T-helper 1 cell (primary cell): ENCODE measurements around the gene OAS3.
"Not testable (repeated sequence)": the region's sequence is repeated elsewhere in the genome, so short reads cannot be mapped to it uniquely, and the experiment has no call there.

ENCODE experiments used
- DNase-seq, 5 donors: peaks; one replicate each; pipeline ENCODE4 v3.0.0-alpha.2; 2012 to 2020

The OAS3 gene

DNA sequence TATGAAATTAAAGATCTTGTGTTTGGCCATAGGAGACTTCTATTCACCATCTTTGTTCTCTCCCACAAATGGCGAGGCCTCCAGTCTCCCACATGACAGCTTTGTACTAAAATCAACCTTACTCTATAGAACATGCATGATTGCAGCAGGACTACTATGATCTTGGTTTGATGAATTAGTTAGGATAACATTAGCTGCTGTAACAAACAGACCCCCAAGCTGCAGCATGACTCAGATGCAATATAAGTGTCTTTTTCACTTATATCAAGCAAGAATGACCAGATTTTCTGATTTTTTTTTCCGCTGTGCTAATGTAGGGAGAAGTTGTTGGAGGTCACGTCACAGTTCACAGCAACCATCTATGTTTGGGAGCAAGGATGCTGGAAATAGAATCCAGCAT lies 10.8 kb upstream of the OAS3 start:
- no peak for DNase-seq

DNA sequence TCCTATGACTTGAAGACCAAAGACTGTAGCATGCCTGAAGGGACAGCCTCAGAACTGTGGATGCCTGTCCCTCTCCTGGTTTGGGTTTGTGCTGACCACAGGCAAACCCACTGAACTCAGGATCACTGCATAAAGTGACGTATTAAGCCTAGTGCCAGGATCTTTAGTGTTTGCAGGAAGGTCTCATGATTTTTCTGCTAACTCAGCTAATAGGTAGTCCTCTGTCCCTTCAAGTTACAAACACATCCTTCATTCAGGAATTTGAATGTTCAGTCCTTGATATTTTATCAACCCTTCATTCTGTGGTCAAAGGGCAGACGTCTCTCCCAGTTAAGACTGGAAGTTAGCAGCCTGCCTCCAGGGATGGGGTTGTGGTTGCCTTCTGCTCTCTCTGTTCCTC lies 10.3 kb upstream of the OAS3 start:
- DNase-seq: no peak

DNA sequence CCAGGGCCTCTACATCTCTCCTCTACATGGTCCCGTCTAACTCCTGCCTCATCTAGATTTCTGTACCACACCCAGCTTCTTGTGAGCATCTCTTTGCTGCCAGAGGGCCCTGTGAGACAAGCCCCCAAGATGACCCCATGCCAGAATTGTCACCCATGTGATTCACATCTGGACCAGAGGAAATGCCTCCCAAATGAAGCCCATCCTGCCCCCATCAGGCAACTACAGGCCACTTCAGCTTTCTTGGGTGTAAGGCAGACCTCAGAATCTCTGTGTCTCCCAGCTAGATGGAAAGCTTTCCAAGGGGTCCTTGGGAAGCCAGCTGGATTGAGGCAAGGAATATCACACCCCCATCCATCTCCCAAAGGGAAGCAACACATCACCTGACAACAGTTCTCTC lies 9.3 kb upstream of the OAS3 start:
- DNase-seq: no peak

DNA sequence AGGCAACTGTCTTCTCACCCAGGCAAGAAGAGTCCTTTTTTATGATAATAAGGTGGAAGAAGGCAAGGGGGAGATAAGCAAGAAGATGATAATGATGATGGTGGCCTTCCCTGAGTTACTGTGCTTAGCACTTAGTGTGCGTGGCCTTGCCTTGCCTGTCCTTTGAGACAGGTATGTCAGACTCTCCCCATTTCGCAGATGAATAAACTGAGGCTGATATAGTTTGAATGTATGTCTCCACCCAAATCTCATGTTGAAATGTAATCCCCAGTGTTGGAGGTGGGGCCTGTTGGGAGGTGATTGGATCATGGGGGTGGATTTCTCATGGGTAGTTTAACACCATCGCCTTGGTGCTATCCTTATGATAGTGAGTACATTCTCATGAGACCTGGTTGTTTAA lies 8.6 kb upstream of the OAS3 start:
- DNase-seq: no peak

DNA sequence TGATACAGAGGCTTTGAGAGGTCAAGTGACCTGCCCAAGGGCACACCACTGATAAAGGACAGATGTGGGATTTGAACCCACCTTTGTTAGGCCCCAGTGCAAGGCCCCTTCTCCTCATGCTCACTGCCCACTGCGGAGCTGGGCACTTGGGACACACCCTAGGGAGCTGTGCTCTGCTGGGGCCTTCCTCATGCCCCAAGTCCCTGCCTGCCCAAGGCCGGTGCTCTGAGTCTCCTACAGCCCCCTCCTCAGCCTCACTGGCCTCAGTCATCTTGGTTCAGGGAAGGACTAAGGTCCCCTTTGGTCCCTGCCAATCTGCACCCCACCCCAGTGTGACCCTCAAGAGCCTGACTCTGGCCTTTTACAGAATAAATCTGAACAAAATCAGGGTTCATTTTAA lies 7.9 kb upstream of the OAS3 start:
- no peak for DNase-seq

DNA sequence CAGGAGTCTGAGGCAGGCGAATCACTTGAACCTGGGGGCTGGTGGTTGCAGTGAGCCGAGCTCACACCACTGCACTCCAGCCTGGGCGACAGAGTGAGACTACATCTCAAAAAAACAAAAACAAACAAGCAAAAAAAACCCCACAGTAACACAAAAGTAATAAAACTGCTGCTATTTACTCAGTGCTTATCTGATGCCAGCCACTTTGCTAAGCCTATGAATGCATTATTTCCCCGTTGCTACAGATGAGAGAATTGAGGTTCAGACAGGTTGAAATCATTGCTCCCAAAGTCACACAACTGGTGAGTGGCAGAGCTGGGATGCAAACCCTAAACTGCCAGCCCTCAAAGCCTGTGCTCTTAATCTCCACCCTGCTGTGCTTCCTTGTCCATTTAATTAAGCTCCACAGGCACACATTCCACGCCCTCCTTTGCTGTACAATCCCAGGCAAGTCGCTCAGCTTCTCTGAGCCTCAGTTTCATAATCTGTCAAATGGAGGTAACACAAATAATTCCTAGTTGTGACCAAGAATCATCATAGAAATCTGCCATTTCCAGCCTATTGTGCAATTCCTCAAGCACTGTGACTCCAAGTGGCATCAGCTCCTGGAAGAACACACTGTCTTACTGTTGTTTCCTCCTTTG lies 5.7 kb upstream of the OAS3 start:
- no peak for DNase-seq

DNA sequence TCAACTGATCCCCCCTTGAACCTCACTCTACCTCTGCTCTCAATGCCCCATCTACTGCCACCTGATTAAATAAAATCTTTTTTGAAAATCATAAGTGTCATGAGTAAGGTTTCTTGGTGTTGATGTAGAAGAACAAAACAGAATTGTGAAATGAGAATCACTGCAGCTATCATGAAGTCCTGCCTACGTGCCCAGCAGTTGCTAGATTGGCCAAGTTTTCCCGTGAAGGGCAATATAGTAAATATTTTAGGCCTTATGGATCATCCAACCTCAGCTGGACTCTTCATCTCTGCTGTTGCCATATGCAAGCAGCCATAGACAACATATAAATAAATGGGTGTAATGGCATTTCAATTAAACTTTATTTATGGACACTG lies 5.2 kb upstream of the OAS3 start:
- DNase-seq: no peak

DNA sequence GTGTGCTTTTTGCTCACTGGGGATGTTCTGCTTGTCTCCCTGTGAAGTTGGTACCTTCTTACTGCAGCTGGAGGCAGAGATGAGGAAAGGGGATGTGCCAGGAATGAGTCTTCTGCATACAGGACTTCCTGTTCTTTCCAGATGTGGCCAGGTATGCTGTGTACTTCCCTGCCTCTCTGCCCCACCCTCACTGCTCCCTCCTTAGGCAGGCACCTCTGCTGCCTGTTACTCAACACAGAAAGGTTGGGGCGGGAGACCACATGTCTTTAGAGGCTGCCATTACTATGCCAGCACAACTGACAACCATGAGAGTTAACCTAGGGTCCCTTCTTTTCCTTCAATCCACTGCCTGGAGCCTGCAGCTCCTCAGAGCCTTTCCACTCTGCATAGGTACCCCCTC lies 2.0 kb upstream of the OAS3 start:
- no peak for DNase-seq

DNA sequence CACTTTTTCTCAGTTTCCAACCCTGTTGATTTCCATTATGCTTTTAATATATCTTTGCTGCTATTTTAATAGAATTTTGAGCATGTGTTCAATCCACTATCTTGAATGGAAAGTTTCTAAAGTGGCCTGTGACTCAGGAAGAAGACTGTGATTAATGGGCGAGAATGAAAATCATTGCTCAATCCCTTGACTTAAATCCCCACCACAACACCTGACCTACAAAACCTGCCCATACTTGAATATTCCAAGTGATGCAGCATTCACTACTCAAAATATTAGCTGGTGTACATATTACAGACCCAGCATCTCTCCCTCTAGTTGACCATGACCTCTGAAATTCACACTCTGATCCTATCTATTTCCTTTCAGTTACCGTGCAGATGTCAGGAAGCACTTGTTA lies 1.3 kb upstream of the OAS3 start:
- no peak for DNase-seq

DNA sequence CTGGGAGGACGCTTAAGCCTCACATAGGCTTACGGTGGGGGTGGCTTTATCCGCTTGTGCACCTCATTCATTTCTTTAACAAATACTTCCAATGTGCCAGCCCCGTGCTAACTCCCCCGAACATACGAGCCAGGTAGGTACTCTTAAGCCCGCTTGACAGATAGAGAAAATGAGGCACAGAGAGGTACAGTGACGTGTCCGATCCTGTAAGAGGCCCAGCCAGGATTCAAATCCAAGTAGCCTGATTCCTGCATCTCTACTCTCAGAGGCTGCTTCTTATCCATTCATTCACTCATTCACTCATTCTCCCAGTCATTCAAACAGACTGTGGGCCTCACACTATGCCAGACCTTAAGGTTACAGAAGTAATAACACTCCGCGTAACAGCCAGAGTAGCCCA lies 477 bp downstream of the OAS3 start:
- no peak for DNase-seq

DNA sequence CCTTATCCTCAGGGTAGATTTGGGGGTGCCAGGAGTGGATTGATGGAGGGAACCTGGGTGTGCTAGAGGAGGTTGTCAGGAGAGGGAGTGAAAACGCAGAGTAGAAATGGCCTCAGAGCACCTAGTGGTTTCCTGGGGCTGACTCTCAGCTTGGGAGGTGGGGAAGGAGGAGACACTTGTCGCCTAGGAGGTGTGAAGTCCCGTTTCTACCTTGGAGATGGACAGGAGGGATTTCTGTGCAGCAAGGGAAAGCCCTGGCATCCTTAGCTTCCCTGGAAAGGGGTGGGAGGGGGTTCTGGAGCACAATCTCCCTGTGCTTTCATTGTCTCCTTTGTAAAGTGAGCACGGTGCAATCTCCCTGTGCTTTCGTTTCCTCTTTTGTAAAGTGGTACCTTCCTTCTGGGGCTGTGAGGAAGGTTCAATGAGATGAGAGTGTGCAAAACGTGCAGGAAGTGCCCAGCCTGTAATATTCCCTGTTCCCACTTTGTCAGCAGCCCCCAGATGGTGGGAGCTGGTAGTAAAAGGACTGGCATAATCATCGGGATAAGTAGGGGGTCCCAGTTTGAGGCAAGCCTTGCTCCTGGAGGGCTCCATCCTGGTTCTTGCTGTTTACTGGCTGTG lies 1.6 kb downstream of the OAS3 start:
- peak in 1 of 5 donors; percentile 25 for DNase-seq

DNA sequence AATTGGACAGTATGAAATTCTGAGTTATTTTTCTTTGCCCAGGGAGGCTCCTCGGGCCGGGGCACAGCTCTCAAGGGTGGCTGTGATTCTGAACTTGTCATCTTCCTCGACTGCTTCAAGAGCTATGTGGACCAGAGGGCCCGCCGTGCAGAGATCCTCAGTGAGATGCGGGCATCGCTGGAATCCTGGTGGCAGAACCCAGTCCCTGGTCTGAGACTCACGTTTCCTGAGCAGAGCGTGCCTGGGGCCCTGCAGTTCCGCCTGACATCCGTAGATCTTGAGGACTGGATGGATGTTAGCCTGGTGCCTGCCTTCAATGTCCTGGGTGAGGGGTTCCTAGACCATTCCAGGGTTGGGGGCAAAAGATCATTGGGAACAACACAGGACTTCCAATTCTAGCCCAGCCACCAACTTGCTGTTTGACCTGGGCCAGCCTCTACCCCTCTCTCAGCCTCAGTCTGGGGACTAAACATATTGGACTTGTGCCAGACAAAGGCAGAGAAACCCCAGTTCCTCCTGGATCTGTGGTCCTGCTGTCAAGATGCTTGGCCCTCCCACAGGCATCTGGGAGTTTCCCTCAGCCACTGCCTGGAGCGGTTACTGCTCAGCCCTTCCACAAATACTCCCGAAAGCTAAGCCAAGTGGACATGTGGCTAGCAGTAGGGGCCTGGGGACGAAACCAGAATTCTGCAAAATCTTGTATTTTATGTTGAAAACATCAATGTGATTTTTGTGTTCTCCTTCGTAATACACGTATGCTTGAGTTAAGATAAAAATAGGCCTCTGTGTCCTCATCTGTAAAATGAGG lies 3.5 kb downstream of the OAS3 start:
- DNase-seq: no peak

DNA sequence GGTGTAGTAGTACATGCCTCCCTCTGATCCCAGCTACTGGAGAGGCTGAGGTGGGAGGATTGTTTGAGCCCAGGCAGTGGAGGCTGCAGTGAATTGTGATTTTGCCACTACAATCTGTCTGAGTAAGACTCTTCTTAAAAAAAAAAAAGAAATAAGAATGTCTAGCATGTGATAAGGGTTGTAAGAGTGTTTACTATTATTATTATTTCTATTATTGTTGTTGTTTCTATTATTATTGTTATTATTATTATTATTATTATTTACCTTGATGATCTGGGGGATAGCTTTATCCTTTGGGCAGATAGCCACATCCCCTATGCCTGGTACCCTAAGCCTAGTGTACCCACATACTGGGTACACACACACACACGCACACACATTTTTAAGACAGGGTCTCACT lies 4.3 kb downstream of the OAS3 start:
- DNase-seq: no peak

DNA sequence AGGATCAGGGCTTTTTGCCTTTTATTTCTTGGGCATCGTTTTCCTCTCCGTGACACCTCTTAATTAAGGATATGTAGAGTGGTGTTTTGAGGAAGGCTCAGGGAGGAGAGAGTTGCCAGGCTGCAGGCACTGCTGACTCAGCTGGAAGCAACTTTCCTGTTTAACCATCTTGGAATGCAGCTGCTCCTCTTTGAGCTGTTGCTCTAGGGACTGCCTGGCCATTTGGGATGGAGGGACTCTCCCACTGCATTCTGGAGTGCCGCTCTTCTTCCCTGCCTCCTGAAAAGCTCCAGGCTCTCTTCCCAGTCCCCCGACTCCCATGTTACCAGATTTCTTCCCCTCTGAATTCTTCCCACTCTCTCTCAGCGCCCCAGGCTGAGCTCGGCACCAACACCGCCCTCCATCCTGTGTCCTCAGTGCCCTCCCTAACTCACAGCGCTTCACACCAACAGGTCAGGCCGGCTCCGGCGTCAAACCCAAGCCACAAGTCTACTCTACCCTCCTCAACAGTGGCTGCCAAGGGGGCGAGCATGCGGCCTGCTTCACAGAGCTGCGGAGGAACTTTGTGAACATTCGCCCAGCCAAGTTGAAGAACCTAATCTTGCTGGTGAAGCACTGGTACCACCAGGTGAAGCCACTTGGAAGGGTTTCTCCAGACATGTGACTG lies 5.9 kb downstream of the OAS3 start:
- DNase-seq: no peak

DNA sequence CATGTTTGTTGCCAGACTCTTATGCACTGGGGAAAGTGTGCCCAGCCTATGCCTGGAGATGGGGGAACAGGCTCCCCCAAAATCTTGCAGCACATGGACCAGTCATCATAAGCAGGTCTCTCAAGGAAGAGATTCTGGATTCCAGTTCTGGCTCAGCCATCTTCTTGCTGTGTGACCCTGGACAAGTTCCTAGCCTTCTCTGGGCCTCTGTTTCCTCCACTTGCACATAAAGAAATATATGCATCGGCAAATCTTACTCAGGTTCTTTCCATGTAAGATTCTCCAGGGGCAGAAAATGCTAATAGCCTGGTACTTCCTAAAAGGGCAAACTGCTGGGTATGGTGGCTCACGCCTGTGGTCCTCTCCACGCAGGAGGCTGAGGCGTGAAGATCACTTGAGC lies 7.2 kb downstream of the OAS3 start:
- DNase-seq: no peak

DNA sequence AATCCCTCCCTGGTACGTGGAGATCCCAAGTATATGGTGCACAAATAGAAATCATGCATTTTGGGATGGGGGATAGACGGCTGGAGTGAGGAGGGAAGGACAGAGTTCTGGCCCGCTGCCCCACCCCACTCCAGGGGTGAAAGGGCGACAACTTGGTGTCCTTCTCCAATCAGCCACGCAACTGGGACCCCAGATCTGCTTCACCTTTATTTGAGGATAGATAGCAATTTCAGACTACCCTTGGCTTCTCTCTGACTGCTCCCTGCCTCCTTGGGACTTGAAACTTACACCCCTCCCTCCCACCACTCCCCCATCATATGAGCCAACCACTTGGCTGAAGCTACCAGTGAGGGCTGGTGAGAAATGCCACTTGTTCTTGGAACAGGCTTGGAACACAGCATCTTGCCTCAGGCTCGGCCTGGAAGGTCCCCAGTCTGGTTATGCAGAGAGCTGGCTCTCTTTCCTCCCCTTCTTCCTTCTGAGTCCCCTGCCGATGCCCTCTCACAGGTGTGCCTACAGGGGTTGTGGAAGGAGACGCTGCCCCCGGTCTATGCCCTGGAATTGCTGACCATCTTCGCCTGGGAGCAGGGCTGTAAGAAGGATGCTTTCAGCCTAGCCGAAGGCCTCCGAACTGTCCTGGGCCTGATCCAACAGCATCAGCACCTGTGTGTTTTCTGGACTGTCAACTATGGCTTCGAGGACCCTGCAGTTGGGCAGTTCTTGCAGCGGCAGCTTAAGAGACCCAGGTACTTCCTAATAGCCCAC lies 8.1 kb downstream of the OAS3 start:
- no peak for DNase-seq

DNA sequence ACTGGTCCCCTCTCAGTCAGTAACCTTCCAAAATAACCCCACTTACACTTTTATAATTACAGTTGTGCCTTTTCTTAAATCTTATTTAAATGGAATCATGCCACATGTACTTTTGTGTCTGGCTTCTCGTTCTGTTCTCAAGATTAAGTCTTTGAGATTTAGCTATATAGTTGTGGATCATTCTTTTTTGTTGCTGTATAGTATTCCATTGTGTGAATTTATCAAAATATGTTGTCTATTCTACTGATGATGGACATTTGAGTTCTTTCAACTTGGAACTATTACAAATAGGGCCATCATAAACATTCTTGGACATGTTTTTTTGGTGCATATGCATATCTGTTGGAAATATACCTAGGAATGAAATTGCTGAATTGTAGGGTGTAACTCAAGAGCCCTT lies 9.0 kb downstream of the OAS3 start:
- DNase-seq: no peak

DNA sequence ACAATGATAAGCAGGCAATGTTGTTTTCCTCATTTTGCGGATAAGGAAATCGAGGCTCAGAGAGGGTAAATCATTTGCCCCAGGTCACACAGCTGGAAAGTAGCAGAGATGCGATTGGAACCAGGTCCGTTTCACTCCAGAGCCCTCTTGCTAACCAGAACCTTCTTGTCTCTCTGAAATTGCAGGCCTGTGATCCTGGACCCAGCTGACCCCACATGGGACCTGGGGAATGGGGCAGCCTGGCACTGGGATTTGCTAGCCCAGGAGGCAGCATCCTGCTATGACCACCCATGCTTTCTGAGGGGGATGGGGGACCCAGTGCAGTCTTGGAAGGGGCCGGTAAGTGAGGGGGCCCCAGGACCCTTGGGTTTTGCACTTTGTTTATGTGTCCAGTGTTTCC lies 9.5 kb downstream of the OAS3 start:
- no peak for DNase-seq

DNA sequence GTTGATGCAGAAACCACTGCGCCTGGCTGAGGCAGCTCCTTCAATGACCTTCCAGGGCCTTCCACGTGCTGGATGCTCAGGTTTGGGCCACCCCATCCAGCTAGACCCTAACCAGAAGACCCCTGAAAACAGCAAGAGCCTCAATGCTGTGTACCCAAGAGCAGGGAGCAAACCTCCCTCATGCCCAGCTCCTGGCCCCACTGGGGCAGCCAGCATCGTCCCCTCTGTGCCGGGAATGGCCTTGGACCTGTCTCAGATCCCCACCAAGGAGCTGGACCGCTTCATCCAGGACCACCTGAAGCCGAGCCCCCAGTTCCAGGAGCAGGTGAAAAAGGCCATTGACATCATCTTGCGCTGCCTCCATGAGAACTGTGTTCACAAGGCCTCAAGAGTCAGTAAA lies 10.5 kb downstream of the OAS3 start:
- no peak for DNase-seq

DNA sequence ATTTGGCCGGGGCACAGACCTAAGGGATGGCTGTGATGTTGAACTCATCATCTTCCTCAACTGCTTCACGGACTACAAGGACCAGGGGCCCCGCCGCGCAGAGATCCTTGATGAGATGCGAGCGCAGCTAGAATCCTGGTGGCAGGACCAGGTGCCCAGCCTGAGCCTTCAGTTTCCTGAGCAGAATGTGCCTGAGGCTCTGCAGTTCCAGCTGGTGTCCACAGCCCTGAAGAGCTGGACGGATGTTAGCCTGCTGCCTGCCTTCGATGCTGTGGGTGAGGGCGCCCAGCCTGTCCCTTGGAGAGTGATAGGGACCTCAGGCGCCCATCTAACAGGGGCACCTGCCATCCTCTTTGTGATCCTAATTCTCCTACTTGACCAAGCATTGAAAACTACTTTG lies 12.4 kb downstream of the OAS3 start:
- DNase-seq: no peak

DNA sequence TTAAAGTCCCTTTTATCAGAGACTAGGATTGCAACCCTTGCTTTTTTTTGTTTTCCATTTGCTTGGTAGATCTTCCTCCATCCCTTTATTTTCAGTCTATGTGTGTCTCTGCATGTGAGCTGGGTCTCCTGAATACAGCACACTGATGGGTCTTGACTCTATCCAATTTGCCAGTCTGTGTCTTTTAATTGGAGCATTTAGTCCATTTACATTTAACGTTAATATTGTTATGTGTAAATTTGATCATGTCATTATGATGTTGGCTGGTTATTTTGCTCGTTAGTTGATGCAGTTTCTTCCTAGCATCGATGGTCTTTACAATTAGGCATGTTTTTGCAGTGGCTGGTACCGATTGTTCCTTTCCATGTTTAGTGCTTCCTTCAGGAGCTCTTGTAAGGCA lies 18.9 kb downstream of the OAS3 start:
- not testable (repeated sequence) for DNase-seq

DNA sequence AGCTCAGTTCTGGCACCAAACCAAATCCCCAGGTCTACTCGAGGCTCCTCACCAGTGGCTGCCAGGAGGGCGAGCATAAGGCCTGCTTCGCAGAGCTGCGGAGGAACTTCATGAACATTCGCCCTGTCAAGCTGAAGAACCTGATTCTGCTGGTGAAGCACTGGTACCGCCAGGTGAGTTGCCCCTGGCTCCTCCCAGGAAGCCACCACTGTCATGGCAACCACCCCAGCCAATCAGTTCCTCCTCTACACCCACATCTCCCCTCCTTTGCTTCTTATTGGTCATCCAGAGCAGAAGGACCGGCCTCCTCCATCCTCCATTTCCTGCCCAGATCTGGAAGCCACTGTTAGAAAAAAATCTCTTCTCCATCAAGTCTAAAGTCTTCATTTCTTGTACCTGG lies 22.8 kb downstream of the OAS3 start:
- DNase-seq: no peak

DNA sequence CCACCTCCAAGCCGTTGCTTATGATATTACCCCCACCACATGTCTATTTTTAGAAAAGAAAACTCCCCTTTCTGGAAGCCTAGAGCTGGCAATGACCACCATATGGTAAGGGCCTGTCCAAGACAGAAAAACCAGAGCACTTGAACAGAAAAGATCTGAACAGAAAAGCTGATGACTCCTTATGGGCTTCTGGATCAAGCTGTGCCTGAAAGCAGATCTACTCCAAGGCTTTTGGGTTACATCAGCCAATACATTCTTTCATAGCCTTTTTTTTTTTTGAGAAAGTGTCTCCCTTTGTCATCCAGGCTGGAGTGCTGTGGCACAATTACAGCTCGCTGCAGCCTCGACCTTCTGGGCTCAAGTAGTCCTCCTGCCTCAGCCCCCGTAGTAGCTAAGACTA lies 23.3 kb downstream of the OAS3 start:
- DNase-seq: no peak
